HepG2 (cell line): ENCODE measurements around the gene GGT7. TPM values are rescaled to one million over a fixed set of nuclear protein-coding genes. Genes with fewer than 3 reads are reported as not detected.

Experiments
- AHR ChIP-seq: IDR thresholded peaks from 2 replicates; pipeline ENCODE4 v1.6.1; 2018; ENCODE audit warnings: missing genetic modification reagents, missing compliant biosample characterization
- PRDM10 ChIP-seq: sonication (generic); formaldehyde crosslinking; IDR thresholded peaks from 2 replicates; pipeline ENCODE4 v1.4.0; 2020; ENCODE audit warnings: low read depth, missing genetic modification reagents
- RAD51 ChIP-seq: fragments of 450-650 bp; IDR thresholded peaks from 2 replicates; pipeline ENCODE4 v1.6.1; 2016; ENCODE audit warnings: borderline replicate concordance
- RNF219 ChIP-seq: sonication (generic); formaldehyde crosslinking; IDR thresholded peaks from 2 replicates; pipeline ENCODE4 v1.5.0; 2020; ENCODE audit warnings: mild to moderate bottlenecking, missing genetic modification reagents
- SIX4 ChIP-seq: sonication (generic); formaldehyde crosslinking; IDR thresholded peaks from 2 replicates; pipeline ENCODE4 v1.4.0; 2020; ENCODE audit warnings: missing genetic modification reagents
- SNAPC4 ChIP-seq: sonication (generic); formaldehyde crosslinking; IDR thresholded peaks from 2 replicates; pipeline ENCODE4 v1.4.0; 2020; ENCODE audit warnings: mild to moderate bottlenecking, missing genetic modification reagents
- SP2 ChIP-seq: sonication (generic); formaldehyde crosslinking; IDR thresholded peaks from 2 replicates; pipeline ENCODE4 v1.5.1; 2020; ENCODE audit warnings: mild to moderate bottlenecking, missing genetic modification reagents
- U2AF2 ChIP-seq: fragments of 200-400 bp; formaldehyde crosslinking; IDR thresholded peaks from 2 replicates; pipeline ENCODE4 v1.6.1; 2017; ENCODE audit warnings: low read depth, mild to moderate bottlenecking, low read length
- ZBTB39 ChIP-seq: sonication (generic); formaldehyde crosslinking; IDR thresholded peaks from 2 replicates; pipeline ENCODE4 v1.5.0; 2020; ENCODE audit warnings: missing genetic modification reagents
- ZNF3 ChIP-seq: IDR thresholded peaks from 2 replicates; pipeline ENCODE4 v1.7.0; 2017; ENCODE audit warnings: inconsistent platforms
- ZNF335 ChIP-seq: sonication (generic); formaldehyde crosslinking; IDR thresholded peaks from 2 replicates; pipeline ENCODE4 v1.4.0; 2020; ENCODE audit warnings: missing genetic modification reagents
- polyA plus RNA-seq, 8 experiments: library from polyadenylated mRNA; depleted of rRNA in 3 of 8; stranded (reverse) in 7 of 8; unstranded in 1 of 8; fragments of >200 nt; fragmentation: Illumina TruSeq in 4 of 8; extraction: Trizol in 4 of 8; gene quantifications; 2 replicates each; pipeline versions ENCODE4 v1.2.1 to v1.2.3, GENCODE V29; 2011 to 2016; ENCODE audit warnings: low read depth in 4 of 8, missing spikeins in 1 of 8, mixed read lengths in 1 of 8; ENCODE audit not compliant: insufficient read depth in 1 of 8
- total RNA-seq, 5 experiments: library from RNA; depleted of rRNA; stranded (reverse); fragments of >200 nt; fragmentation: Illumina TruSeq; extraction: Trizol; gene quantifications; 2 replicates each; pipeline ENCODE4 v1.2.3, GENCODE V29; 2016; ENCODE audit warnings: low read depth in 1 of 5
- TF ChIP-seq, protein P1 (sequence below): sonication (generic); formaldehyde crosslinking; IDR thresholded peaks from 2 replicates; pipeline ENCODE4 v1.4.0; 2020; ENCODE audit warnings: missing genetic modification reagents

Gene GGT7
- total and polyA plus RNA-seq, 2 of the 13 experiments (the other 11 are each of a cell fraction or from before 2014, with no cell fraction given) = 6.6 to 23.0 TPM

DNA sequence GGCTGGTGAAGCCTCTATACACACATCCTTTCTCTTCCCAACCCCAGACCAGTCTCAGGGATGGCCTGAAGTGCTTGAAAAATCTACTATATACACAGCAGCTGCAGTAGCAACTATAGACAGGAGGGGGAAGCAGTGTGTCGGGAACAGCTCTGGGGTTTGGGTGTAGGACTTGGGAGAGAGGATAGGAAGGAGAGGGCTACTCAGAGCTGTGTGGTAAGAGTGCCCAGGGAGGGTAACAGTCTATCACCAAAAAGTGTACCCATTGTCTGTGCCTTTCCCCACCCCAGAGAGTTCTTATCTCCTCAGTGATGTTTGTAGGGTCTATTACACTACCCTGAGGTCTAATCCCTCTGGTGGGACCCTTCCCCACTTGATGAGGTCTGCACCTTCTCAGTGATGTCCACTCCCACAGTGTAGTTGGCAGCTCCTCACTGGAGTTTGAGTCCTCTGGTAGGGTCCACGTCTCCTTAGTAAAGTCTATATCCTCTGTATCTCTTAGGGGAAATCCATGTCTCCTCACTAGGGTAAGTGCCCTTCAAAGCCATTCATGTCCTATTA, 1.5 kb upstream of the GGT7 start (continued):
- TF ChIP-seq SIX4 (CRISPR knock-in tag) (no peak), U2AF2 (no peak), AHR (CRISPR knock-in tag) (peak; percentile 28; the same call in 1 of the 2 replicates), ZBTB39 (no peak), RAD51 (no peak), ZNF3 (CRISPR knock-in tag) (no peak; the same call in 1 of the 2 replicates), SNAPC4 (CRISPR knock-in tag) (no peak), PRDM10 (CRISPR knock-in tag) (no peak), SP2 (CRISPR knock-in tag) (no peak), RNF219 (CRISPR knock-in tag) (no peak), ZNF335 (0 out of 2 replicates have a peak, but pooled peaks have one; percentile 29)
- TF ChIP-seq, protein P1, sequence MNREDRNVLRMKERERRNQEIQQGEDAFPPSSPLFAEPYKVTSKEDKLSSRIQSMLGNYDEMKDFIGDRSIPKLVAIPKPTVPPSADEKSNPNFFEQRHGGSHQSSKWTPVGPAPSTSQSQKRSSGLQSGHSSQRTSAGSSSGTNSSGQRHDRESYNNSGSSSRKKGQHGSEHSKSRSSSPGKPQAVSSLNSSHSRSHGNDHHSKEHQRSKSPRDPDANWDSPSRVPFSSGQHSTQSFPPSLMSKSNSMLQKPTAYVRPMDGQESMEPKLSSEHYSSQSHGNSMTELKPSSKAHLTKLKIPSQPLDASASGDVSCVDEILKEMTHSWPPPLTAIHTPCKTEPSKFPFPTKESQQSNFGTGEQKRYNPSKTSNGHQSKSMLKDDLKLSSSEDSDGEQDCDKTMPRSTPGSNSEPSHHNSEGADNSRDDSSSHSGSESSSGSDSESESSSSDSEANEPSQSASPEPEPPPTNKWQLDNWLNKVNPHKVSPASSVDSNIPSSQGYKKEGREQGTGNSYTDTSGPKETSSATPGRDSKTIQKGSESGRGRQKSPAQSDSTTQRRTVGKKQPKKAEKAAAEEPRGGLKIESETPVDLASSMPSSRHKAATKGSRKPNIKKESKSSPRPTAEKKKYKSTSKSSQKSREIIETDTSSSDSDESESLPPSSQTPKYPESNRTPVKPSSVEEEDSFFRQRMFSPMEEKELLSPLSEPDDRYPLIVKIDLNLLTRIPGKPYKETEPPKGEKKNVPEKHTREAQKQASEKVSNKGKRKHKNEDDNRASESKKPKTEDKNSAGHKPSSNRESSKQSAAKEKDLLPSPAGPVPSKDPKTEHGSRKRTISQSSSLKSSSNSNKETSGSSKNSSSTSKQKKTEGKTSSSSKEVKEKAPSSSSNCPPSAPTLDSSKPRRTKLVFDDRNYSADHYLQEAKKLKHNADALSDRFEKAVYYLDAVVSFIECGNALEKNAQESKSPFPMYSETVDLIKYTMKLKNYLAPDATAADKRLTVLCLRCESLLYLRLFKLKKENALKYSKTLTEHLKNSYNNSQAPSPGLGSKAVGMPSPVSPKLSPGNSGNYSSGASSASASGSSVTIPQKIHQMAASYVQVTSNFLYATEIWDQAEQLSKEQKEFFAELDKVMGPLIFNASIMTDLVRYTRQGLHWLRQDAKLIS (CRISPR knock-in tag) = no peak
